HAP-1 (cell line): ENCODE measurements around the gene GABPB1.

Experiments used
- DNase-seq, 2 experiments: peaks; one replicate each; pipeline ENCODE4 v3.0.0-alpha.2; 2016 to 2020; ENCODE audit warnings: low spot score in 2 of 2
- H3K27me3 ChIP-seq: fragments of 250-450 bp; sonication (Bioruptor Pico); 2 replicates; pipeline ENCODE4 v1.5.1; 2020; ENCODE audit warnings: low read depth, mild to moderate bottlenecking, moderate library complexity
- H3K36me3 ChIP-seq: fragments of 250-450 bp; sonication (Bioruptor Pico); replicated peaks from 2 replicates; pipeline ENCODE4 v1.5.1; 2020; ENCODE audit warnings: mild to moderate bottlenecking
- H3K4me1 ChIP-seq: fragments of 250-450 bp; sonication (Bioruptor Pico); 2 replicates; pipeline ENCODE4 v1.5.1; 2020; ENCODE audit warnings: mild to moderate bottlenecking
- H3K4me3 ChIP-seq: fragments of 250-450 bp; sonication (Bioruptor Pico); 2 replicates; pipeline ENCODE4 v1.5.1; 2020; ENCODE audit warnings: mild to moderate bottlenecking, moderate library complexity
- H3K9me3 ChIP-seq: fragments of 250-450 bp; sonication (Bioruptor Pico); 2 replicates; pipeline ENCODE4 v1.5.1; 2020; ENCODE audit warnings: mild to moderate bottlenecking, moderate library complexity
- in situ Hi-C: fragments of 300-500 bp; cut with MboI; formaldehyde crosslinking; loops from 3 replicates; pipeline ENCODE4 v1.14.3; 2020; ENCODE audit warnings: low sequenced_read_pairs, inconsistent platforms, mixed read lengths

GABPB1 gene

DNA sequence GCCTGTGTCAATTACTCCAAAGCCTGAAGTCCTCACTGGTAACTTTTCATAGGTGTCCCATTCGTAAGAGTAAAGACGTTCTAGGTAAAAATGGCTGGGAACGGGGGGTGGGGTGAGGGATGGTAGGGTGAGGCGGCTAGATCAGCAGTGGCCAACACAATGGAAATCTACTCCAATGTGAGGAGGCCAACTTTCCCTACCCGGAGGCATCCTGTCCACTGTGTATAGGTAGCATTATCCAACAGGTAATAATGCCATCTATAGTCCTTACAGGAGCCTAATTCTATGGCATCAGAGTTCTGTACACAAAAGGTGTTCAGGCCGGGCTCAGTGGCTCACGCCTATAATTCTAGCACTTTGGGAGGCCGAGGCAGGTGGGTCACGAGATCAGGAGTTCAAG is 118.6 kb downstream of the GABPB1 start:
- H3K9me3 ChIP-seq, result no peaks in the 10 kb centered on the region
- H3K4me3 ChIP-seq, result no peak overlapping the region
- no peaks in the 10 kb centered on the region for H3K27me3 ChIP-seq
- DNase-seq, result peak in 1 of 2 experiments; percentile 32
- H3K36me3 ChIP-seq, result peaks cover 5% of the 10 kb centered on the region; the same call in 1 of the 2 replicates
- H3K4me1 ChIP-seq, result peaks cover 18% of the 10 kb centered on the region
- in situ Hi-C loops, result no loop called here

DNA sequence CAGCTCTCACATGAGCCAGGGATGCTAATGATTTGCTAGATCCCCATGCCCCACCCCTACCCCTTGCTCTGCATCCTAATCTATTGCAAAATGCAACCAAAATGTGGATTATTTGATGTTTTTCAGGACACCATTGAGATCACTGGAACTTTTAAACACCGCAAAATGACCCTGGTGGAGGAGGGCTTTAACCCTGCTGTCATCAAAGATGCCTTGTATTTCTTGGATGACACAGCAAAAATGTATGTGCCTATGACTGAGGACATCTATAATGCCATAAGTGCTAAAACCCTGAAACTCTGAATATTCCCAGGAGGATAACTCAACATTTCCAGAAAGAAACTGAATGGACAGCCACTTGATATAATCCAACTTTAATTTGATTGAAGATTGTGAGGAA is 119.2 kb downstream of the GABPB1 start:
- in situ Hi-C loops, result no loop called here
- H3K27me3 ChIP-seq, result no peaks in the 10 kb centered on the region
- peaks cover 5% of the 10 kb centered on the region; the same call in 1 of the 2 replicates for H3K36me3 ChIP-seq
- peaks cover 18% of the 10 kb centered on the region for H3K4me1 ChIP-seq
- peak in 1 of 2 experiments; percentile 42 for DNase-seq
- no peaks in the 10 kb centered on the region for H3K9me3 ChIP-seq
- H3K4me3 ChIP-seq, result no peak overlapping the region

DNA sequence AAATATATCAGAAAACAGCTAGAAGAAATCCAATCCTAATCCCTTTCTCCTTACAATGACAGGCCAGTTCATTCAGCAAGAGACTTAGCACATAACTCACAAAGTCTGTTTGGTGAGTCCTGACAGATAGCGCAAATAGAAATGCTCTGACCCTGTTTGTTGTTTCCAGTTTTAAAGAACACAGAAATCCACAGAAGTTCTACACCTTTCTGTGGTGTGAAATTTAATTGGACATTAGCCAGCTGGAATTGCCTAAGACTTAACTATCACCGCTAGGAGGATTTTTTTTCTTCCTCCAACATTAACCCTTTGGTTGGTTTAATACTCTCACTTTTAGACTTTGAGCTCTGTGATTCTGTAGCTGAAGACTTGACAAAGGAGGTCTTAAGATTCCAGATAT is 120.2 kb downstream of the GABPB1 start:
- no peaks in the 10 kb centered on the region for H3K9me3 ChIP-seq
- no peaks in the 10 kb centered on the region for H3K27me3 ChIP-seq
- in situ Hi-C loops, result no loop called here
- DNase-seq, result peak in 1 of 2 experiments; percentile 39
- H3K4me1 ChIP-seq, result peaks cover 18% of the 10 kb centered on the region
- peaks cover 5% of the 10 kb centered on the region; the same call in 1 of the 2 replicates for H3K36me3 ChIP-seq
- H3K4me3 ChIP-seq, result no peak overlapping the region

DNA sequence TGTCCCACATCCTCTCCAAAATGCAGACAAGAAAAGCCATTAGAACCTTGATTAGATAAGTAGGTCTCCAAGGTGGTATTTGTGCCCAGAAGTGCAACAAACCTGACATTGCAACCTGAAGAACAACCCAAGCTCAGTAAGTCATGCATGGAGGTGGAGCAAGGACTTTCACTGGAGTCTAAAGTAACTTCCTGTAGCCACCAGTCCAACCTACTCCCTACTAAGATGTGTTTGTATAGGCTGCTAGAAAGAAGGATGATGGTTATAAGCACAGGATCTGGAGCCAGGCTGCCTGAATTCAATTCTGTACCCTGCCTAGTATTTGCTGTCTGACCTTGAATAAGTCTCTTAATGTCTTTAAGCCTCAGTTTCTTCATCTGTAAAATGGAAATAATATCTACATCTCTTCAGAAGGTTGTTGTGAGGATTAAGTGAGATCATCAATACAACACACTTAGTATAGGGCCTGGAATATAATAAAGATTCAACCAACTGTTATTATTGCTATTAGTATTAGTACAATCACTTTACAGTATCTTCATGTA is 121.7 kb downstream of the GABPB1 start:
- H3K4me3 ChIP-seq, result no peak overlapping the region
- H3K9me3 ChIP-seq, result no peaks in the 10 kb centered on the region
- in situ Hi-C loops, result no loop called here
- H3K36me3 ChIP-seq, result peaks cover 5% of the 10 kb centered on the region; the same call in 1 of the 2 replicates
- no peak for DNase-seq
- no peaks in the 10 kb centered on the region for H3K27me3 ChIP-seq
- H3K4me1 ChIP-seq, result peaks cover 18% of the 10 kb centered on the region

DNA sequence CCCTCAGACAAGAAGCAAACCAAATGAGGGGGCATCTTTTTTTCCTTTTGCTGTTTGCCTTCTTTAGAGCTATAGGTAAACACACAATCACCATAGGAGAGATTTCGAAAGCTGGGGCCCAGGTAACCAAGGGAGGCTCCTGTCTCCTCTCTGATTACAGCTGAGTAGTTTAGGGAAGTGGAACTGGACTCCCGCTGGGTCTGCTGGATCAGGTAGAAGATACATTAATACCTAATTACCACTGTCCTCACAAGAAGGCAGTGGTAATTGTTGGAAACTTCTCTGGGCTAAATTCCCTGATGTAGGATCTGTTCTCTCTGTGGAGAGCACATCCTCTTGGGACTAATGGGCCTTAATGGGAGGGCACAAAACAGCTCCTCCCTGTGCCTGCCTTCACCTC is 122.2 kb downstream of the GABPB1 start:
- no peaks in the 10 kb centered on the region for H3K27me3 ChIP-seq
- H3K4me3 ChIP-seq, result no peak overlapping the region
- H3K4me1 ChIP-seq, result peaks cover 18% of the 10 kb centered on the region
- DNase-seq, result no peak
- no peaks in the 10 kb centered on the region for H3K9me3 ChIP-seq
- in situ Hi-C loops, result no loop called here
- peaks cover 5% of the 10 kb centered on the region; the same call in 1 of the 2 replicates for H3K36me3 ChIP-seq

DNA sequence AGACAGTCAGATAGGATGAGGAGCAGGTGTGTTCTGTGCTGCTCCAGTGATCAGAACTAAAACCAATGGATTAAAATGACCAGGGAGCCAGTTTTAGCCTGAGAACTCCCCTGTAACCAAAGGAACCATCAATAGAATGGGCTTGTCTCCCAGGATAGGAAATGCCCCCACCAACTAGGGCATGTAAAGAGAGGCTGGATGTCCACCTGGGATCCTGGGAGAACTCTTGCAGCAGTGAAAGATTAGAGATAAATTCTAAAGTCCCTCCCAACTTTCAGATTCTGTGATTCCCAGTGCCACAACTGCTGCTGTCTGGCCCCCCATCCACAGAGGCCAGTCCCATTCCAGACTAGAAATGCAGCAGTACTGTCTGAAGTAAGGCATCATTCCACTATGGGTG is 123.2 kb downstream of the GABPB1 start:
- Histone ChIP-seq H3K4me1 (peaks cover 18% of the 10 kb centered on the region), H3K36me3 (peaks cover 11% of the 10 kb centered on the region; the same call in 1 of the 2 replicates), H3K9me3 (no peaks in the 10 kb centered on the region), H3K27me3 (no peaks in the 10 kb centered on the region), H3K4me3 (no peak overlapping the region)
- in situ Hi-C loops, result no loop called here
- no peak for DNase-seq

DNA sequence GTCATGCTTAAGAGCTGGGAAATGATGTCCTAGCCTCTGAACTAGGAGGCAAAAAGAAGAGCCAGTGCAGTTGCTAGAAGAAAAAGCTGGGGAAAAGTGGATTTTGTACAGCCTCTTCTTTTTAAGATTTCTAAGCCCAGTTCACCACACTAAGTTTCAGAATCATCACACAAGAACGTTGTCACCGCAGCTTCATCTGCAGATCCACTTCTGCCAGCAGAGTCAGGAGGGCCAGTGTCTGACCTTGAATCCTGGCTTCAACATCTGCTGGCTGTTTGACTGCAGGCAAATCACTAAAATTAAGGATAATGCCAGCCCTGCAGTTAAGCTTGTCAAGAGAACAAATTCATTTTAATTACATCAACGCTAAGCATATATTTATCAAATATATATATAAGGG is 125.7 kb downstream of the GABPB1 start:
- no peaks in the 10 kb centered on the region for H3K9me3 ChIP-seq
- no peaks in the 10 kb centered on the region for H3K27me3 ChIP-seq
- DNase-seq, result no peak
- no peak overlapping the region for H3K4me3 ChIP-seq
- H3K4me1 ChIP-seq, result no peaks in the 10 kb centered on the region
- peaks cover 12% of the 10 kb centered on the region; the same call in 1 of the 2 replicates for H3K36me3 ChIP-seq
- in situ Hi-C loops, result no loop called here

DNA sequence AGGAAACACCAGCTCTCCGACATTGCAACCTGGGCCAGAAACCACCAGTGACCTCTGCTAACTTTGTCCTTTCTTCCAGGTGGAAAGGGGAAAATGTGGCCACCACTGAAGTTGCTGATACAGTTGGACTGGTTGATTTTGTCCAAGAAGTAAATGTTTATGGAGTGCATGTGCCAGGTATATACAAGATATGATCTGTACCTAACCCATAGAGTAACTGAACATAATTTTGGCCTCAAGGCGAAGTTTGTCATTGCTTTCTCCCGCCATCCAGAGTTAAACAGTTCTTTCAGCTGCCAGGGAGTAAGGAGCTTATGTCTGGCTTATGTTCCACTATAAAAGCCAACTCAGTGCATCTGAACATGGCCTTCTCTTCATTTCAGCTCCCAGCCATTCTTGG is 126.1 kb downstream of the GABPB1 start:
- Histone ChIP-seq H3K4me1 (no peaks in the 10 kb centered on the region), H3K4me3 (no peak overlapping the region), H3K9me3 (no peaks in the 10 kb centered on the region), H3K27me3 (no peaks in the 10 kb centered on the region), H3K36me3 (peaks cover 12% of the 10 kb centered on the region; the same call in 1 of the 2 replicates)
- in situ Hi-C loops, result no loop called here
- no peak for DNase-seq

DNA sequence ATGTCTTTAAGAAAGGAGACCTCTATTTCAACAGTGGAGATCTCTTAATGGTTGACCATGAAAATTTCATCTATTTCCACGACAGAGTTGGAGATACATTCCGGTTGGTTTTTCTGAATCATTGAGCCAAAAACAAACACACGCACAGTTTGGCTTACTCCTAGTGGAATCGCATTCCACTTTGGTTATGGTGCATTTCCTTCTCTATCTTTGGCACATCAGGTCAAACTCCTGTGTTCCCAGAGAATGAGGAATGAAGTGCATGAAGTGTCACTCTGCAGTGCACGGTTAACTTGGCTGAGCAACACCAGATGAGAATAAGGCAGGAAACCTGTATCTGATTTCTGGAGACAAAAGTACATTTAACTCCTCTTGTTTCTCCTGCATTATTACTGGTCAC is 127.9 kb downstream of the GABPB1 start:
- peaks cover 7% of the 10 kb centered on the region; the same call in 1 of the 2 replicates for H3K36me3 ChIP-seq
- no peak overlapping the region for H3K4me3 ChIP-seq
- no peak for DNase-seq

DNA sequence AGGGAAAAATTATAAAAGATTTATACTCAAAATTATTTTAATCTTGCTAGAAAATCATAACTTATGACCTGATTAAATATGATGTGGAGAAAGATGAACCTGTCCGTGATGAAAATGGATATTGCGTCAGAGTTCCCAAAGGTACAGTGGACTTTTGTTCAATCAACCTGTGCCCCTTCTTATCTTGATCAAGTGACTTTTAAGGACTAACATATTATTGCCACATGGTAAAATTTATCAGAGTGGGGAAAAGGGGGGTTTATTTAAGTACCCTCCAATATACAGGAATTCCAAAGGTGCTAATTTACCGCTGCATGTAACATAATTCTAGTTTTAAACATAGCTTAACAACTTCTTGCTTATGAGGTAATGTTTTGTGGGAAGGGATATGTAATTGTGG is 129.1 kb downstream of the GABPB1 start:
- Histone ChIP-seq H3K4me1 (no peaks in the 10 kb centered on the region), H3K27me3 (no peaks in the 10 kb centered on the region), H3K36me3 (peaks cover 7% of the 10 kb centered on the region; the same call in 1 of the 2 replicates), H3K9me3 (no peaks in the 10 kb centered on the region), H3K4me3 (no peak overlapping the region)
- in situ Hi-C loops, result no loop called here
- no peak for DNase-seq

More for the DNA sequence above, 127.9 kb downstream of the GABPB1 start:
- in situ Hi-C loops, result no loop called here
- Histone ChIP-seq H3K4me1 (no peaks in the 10 kb centered on the region), H3K9me3 (no peaks in the 10 kb centered on the region), H3K27me3 (no peaks in the 10 kb centered on the region)
